Measurements from ENCODE around the gene G6PC1.
"Not testable (repeated sequence)": the region's sequence is repeated elsewhere in the genome, so short reads cannot be mapped to it uniquely, and the experiment has no call there.

G6PC1 gene

GRCh38 chr17:42873932-42874695 lies 26.5 kb upstream of the G6PC1 start:
- DNase-seq: not testable (repeated sequence)

GRCh38 chr17:42877037-42877436 lies 23.6 kb upstream of the G6PC1 start:
- DNase-seq: no peak

DNA sequence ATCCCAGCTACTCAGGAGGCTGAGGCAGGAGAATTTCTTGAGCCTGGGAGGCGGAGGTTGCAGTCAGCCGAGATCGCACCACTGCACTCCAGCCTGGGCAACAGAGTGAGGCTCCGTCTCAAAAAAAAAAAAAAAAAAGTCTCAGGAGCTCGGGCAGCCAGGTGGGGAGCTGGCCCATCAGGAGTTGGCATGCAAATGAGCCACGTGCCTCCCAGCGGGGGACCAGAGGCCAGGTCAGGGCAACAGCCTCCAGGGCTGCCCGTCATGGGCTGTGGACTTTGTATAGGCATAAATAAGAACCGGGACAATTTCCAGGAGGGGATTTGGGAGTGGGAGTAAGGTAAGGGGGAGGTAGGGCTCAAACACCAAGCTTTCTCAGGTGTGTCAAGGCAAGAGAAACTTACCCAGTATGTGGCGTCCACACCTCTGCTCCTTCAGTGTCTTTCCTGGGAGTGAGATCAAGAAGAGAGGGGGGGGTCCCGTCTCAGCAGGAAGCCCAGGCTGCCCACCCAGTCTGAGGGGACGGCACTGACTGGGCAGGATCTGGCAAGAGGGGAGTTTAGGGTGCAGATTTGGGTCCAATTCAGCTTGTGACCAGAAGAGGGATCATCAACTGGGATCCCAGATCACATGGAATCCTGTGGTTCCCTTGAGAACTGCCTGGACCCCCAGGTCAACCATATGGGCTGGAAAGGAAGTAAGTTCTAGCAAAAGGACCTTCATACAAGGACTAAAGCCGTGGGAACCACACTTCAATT lies 22.3 kb upstream of the G6PC1 start:
- no peak for DNase-seq

DNA sequence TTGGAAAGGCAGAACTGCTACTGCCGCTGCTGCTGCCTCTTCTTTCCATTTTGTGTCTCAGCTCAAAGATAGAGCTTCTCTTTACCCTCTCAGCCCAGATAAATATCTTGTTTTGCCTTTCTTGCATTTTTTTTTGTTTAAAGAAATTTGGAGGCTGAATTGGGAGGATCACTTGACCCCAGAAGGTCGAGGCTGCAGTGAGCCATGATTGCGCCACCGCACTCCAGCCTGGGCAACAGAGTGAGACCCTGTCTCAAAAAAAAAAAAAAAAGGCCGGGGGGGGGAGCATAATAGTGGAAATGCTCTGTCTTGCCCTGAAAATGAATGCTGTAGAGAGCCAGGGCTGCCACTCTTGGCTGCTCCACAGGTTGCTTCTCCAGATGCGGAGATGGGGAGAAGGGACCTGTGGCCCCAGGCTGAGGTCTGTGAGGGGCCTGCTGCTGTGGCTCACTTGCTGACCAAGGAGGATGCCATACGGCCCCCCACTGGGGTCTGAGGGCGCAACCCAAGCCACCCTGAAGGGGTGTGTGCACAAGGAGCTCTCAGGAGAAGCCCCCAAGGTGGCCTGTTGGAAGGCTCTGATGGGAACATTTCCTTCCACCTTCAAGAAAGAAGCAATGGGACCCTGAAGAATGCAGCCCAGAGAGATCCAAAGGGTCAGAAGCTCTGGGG lies 21.5 kb upstream of the G6PC1 start:
- DNase-seq: no peak

DNA sequence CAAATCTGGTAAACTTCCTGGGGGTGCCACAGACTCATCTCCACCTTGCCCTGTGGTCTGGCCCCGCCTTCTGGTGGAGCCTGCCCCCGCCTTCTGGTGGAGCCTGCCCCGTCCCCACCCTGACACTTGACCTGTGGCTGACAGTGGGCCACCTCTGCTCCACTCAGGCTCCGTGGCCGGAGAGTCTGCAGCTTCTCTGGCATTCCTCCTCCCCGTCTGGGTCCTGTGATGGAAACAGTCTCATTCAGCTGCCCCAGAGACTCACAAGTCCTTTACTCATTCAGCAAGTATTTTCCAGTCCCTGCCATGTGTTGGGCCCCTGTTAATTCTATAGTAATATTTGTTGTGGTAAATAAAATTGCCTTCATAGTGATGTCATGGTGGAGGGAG lies 21.0 kb upstream of the G6PC1 start:
- DNase-seq: no peak

DNA sequence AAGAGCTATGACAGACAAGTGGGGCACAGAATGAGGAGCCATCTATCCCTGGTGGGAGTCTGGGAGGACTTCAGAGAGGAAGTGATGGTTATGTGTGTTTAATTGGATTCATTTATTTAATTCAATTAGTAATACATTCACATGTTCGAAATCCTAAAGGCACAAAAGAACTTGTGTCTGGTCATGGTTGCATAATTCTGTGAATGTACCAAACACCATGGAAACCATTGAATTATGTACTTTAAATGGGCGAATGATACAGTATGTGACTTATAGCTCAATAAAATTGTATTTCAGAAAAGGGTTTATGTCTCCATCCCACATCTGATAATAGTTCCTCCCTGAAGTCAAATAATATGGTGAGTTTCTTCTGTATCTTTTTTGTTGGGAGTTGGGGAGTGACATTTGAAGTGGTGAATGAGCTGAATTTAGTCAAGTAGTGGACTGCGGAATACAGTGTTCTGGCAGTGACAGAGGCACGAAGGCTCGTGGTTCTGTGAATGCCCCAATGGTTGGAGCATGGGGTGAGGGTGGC lies 19.8 kb upstream of the G6PC1 start:
- DNase-seq: no peak

- not testable (repeated sequence) for DNase-seq
Observed at GRCh38 chr17:42881706-42882105, 18.9 kb upstream of the G6PC1 start.

GRCh38 chr17:42882166-42882565 lies 18.4 kb upstream of the G6PC1 start:
- no peak for DNase-seq

DNA sequence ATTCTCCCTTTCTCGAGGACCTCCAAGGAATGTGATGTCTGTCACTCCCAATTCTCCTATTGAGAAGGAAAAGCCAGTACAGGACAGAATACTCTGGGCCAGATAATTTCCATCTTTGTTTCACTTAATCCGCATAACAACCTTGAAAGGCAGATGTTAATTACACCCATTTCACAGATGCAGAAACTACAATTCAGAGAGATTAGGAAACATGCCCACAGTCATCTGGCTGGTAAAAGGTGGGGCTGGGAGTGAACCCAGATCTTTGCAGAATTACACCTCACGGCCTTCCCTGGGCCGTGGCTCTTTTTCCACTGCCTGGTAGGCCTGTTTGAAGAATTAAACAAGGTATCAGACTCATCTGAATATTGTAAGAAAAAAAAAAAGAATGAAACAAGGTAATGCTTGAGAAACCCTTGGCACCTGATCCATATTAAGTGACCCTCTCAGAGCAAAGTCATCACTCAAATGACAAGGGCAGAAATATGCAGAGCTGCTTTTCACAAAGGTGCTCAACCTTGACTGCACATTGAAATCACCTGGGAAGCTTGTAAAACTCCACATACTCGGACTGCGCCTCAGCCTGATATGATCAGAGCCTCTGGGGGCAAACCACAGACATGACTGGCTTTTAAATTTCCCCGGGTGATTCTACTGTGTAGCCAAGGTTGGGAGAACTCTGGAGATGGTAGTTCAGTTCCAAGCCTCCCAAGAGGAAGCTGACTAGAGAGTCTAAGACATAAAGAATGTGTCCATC lies 16.6 kb upstream of the G6PC1 start:
- no peak for DNase-seq

DNA sequence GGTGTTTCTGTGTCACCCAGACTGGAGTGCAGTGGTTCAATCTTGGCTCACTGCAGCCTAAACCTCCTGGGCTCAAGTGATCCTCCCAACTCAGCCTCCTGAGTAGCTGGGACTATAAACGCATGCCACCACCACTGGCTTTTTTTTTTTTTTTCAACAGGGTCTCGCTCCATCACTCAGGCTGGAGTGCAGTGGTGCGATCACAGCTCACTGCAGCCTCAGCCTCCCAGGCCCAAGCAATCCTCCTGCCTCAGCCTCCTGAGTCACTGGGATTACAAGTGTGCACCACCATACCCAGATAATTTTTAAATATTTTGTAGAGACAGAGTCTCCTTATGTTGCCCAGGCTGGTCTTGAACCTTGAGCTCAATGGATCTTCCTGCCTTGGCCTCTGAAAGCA lies 14.8 kb upstream of the G6PC1 start:
- DNase-seq: not testable (repeated sequence)

- DNase-seq: no peak
Observed at GRCh38 chr17:42886283-42887176, 14.1 kb upstream of the G6PC1 start.

DNA sequence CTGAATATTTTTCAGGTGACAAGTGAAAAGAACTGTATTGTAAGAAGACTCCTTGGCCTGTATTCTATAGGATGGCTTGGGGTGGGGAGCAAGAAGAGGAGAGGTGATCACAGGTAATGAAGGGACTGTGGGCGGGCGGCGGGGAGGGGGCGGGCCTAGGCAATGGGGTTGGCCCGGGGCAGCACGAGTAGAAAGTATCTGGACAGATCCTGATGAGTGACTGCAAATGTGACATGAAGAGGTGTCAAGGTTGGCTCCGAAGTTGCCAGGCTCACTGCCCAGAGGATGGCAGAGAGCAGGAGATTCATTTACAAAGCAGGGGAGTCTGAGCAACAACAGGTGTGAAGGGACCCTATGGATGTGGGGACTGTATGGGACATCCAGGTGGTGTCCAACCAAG lies 10.8 kb upstream of the G6PC1 start:
- DNase-seq: no peak

- DNase-seq: no peak
Observed at GRCh38 chr17:42891539-42892152, 9.0 kb upstream of the G6PC1 start.

- DNase-seq: no peak
Observed at GRCh38 chr17:42893359-42893758, 7.2 kb upstream of the G6PC1 start.

DNA sequence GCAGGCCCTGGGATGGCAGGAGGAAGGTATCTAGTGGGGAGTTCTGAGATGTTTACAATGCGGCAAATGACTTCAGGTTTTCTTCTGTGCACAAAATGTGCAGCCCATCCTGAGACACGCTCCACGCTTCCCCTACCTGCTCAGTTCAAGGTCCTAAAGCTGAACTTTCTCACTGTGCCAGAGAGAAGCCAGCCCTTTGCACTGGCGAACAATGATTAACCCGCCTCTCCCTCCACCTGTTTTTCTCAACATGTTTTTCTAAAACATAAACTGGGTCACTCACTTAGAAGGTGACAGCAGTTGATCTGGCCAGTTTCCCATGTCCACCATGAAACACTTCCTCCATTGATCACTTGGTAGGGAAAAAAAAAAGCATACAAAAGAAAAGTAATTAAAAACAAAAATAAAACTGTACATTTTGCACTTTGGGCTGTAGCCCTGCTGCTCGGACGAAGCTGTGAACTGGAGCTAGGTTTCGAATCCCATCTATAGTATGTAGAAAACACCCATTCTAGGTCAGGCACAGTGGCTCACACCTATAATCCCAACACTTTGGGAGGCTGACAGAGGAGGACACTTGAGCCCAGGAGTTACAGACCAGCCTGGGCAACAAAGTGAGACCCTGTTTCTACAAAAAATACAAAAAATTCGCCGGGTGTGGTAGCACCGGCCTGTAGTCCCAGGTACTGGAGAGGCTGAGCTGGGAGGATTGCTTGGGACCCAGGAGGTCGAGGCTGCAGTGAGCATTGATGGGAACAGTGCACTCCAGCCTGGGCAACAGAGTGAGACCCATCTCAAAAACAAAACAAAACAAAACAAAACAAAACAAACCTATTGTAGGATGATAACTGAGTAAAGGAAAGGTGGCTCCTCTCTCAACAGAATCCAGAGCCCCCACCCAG lies 6.1 kb upstream of the G6PC1 start:
- no peak for DNase-seq

DNA sequence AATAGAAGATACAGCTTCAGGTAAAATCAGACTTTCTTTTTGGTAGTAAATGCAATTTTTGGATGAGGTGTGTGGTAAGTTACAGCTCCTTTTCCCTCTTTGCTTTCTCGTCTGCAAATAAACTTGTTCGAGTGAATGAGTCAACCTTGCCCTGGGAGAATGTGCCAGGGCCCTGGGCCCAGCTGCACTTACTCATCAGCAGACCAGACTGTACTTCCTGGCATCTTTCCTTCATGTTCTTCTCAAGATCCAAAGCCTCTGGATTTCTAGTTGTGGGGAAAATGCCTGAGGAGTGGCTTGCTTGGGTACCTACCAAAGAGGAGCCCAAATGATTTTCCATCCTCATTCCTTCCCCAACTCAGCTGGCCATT lies 5.4 kb upstream of the G6PC1 start:
- no peak for DNase-seq

GRCh38 chr17:42898147-42898811 lies 2.3 kb upstream of the G6PC1 start:
- no peak for DNase-seq

DNA sequence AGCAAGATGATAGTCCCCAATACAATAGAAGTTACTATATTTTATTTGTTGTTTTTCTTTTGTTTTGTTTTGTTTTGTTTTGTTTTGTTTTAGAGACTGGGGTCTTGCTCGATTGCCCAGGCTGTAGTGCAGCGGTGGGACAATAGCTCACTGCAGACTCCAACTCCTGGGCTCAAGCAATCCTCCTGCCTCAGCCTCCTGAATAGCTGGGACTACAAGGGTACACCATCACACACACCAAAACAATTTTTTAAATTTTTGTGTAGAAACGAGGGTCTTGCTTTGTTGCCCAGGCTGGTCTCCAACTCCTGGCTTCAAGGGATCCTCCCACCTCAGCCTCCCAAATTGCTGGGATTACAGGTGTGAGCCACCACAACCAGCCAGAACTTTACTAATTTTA lies 618 bp upstream of the G6PC1 start:
- DNase-seq: not testable (repeated sequence)

DNA sequence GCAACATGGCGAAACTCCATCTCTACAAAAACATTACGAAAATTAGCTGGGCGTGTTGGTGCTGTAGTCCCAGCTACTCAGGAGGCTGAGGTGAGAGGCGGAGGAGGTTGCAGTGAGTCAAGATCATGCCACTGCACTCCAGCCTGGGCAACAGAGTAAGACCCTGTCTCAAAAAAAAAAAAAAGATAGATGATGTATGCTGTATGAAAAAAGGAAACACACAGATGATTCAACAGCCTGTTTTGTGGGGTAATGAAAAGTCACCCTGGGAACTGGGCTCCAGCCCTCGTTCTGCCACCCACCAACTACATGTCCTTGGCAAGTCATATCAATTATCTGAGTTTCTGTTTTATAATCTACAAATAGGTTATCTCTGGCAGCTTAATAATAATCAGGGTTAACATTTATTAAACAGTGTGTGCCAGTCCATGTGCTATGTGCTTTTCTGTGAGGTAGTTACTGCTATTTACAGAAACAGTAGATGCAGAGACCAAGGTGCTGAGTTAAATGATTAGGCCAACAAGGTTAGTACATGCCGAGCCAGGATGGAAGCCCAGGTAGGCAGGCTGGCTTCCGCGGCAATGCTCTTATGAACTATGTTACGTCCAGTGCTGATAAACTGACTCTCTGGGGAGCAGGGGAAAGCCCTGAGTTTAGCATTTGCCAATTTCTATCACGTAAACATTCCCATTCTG lies 1.1 kb downstream of the G6PC1 start:
- no peak for DNase-seq

Data from activated CD8-positive, alpha-beta memory T cell treated with anti-CD3 and anti-CD28 coated beads, Interleukin-2, amount 50 U/mL, for 48 hours (primary cell).